Neural cell (in vitro differentiated cells): ENCODE measurements around the gene RRBP1.

Source experiments
- POLR2AphosphoS5 ChIP-seq: IDR thresholded peaks from 2 replicates; pipeline ENCODE4 v1.6.1; 2012
- SMC3 ChIP-seq: fragments of 450-650 bp; conservative IDR thresholded peaks from 2 replicates; pipeline ENCODE4 v1.6.1; 2014; ENCODE audit warnings: antibody characterized with exemption, mild to moderate bottlenecking, moderate library complexity; ENCODE audit not compliant: poor library complexity
- TF ChIP-seq, protein P1 (sequence below): fragments of 450-650 bp; IDR thresholded peaks from 2 replicates; pipeline ENCODE4 v1.5.1; 2014; ENCODE audit warnings: antibody characterized with exemption, mild to moderate bottlenecking, moderate library complexity; ENCODE audit not compliant: poor library complexity, severe bottlenecking
- TF ChIP-seq, protein P2 (sequence below): IDR thresholded peaks from 2 replicates; pipeline ENCODE4 v1.6.1; 2012; ENCODE audit warnings: borderline replicate concordance

DNA sequence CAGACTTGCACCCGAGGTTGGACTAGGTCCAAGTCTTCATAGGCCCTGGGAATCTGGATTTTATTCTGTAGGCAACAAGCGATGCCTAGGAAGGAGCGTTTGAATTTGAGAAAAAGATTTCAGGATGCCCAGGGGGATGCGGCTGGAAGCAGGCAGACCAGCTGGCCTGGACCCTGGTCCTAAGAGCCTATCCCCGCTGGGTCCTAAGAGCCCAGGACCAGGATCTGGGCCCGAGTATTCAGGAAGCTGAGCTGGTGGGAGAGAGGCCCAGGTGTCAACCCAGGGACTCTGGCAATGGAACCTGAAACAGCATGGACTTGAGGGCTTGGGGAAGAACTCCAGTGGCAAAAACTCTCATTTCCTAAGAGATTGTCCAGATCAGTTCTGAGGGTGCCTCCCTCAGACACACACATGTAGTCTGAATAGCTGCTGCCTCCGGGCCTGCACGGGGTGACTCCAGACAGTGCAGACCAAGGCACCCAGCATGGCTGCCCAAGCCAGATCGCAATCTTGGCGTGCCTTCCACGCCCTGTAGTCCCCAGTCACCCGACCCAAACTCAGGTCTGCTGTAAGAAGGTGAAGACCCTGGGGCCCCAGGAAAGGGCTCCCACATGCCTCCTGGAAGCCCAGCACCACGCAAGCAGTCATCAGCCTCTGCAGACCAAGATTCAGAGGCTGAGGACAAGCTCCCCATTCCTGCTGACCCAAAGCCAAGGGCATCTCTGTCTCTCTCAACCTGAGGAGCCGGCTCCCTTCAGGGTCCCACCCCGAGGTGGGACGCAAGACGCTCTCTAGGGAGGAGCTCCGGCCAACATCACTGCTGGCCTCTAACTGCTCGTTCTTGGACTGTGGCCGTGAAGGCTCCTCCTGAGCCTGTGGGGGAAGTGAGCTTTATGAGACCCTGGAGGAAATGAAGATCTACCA is 34.4 kb downstream of the RRBP1 start:
- TF ChIP-seq, protein P1, sequence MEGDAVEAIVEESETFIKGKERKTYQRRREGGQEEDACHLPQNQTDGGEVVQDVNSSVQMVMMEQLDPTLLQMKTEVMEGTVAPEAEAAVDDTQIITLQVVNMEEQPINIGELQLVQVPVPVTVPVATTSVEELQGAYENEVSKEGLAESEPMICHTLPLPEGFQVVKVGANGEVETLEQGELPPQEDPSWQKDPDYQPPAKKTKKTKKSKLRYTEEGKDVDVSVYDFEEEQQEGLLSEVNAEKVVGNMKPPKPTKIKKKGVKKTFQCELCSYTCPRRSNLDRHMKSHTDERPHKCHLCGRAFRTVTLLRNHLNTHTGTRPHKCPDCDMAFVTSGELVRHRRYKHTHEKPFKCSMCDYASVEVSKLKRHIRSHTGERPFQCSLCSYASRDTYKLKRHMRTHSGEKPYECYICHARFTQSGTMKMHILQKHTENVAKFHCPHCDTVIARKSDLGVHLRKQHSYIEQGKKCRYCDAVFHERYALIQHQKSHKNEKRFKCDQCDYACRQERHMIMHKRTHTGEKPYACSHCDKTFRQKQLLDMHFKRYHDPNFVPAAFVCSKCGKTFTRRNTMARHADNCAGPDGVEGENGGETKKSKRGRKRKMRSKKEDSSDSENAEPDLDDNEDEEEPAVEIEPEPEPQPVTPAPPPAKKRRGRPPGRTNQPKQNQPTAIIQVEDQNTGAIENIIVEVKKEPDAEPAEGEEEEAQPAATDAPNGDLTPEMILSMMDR: no peak
- TF ChIP-seq SMC3: no peak
- TF ChIP-seq, protein P2, sequence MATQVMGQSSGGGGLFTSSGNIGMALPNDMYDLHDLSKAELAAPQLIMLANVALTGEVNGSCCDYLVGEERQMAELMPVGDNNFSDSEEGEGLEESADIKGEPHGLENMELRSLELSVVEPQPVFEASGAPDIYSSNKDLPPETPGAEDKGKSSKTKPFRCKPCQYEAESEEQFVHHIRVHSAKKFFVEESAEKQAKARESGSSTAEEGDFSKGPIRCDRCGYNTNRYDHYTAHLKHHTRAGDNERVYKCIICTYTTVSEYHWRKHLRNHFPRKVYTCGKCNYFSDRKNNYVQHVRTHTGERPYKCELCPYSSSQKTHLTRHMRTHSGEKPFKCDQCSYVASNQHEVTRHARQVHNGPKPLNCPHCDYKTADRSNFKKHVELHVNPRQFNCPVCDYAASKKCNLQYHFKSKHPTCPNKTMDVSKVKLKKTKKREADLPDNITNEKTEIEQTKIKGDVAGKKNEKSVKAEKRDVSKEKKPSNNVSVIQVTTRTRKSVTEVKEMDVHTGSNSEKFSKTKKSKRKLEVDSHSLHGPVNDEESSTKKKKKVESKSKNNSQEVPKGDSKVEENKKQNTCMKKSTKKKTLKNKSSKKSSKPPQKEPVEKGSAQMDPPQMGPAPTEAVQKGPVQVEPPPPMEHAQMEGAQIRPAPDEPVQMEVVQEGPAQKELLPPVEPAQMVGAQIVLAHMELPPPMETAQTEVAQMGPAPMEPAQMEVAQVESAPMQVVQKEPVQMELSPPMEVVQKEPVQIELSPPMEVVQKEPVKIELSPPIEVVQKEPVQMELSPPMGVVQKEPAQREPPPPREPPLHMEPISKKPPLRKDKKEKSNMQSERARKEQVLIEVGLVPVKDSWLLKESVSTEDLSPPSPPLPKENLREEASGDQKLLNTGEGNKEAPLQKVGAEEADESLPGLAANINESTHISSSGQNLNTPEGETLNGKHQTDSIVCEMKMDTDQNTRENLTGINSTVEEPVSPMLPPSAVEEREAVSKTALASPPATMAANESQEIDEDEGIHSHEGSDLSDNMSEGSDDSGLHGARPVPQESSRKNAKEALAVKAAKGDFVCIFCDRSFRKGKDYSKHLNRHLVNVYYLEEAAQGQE: no peak
- TF ChIP-seq POLR2AphosphoS5: no peak
